Osteocyte (in vitro differentiated cells): ENCODE data around the gene APLF. TPM values are rescaled to one million over a fixed set of nuclear protein-coding genes. Genes with fewer than 3 reads are reported as not detected.

ENCODE experiments used
- DNase-seq: peaks from one replicate; pipeline ENCODE4 v3.0.0; 2021; ENCODE audit warnings: mixed read lengths; ENCODE audit not compliant: unreplicated experiment; ENCODE audit errors: extremely low spot score
- H3K27ac Mint-ChIP-seq: one replicate; pipeline ENCODE4 v1.8.0; 2021; ENCODE audit warnings: mild to moderate bottlenecking, mixed read lengths; ENCODE audit not compliant: unreplicated experiment
- H3K27me3 Mint-ChIP-seq: one replicate; pipeline ENCODE4 v1.8.0; 2021; ENCODE audit warnings: mixed read lengths; ENCODE audit not compliant: unreplicated experiment
- H3K36me3 Mint-ChIP-seq: one replicate; pipeline ENCODE4 v1.8.0; 2021; ENCODE audit warnings: mixed read lengths; ENCODE audit not compliant: unreplicated experiment
- H3K4me1 Mint-ChIP-seq: one replicate; pipeline ENCODE4 v1.8.0; 2021; ENCODE audit warnings: mixed read lengths; ENCODE audit not compliant: unreplicated experiment
- H3K4me3 Mint-ChIP-seq: one replicate; pipeline ENCODE4 v1.8.0; 2021; ENCODE audit warnings: mild to moderate bottlenecking, moderate library complexity, mixed read lengths; ENCODE audit not compliant: unreplicated experiment
- H3K9me3 Mint-ChIP-seq: one replicate; pipeline ENCODE4 v1.8.0; 2021; ENCODE audit warnings: mixed read lengths; ENCODE audit not compliant: unreplicated experiment
- CTCF ChIP-seq: fragments of 200-600 bp; sonication (generic); IDR thresholded peaks from 2 replicates; pipeline ENCODE4 v1.5.0; 2021; ENCODE audit warnings: antibody characterized with exemption, mild to moderate bottlenecking, moderate library complexity
- total RNA-seq: library from RNA; stranded (reverse); gene quantifications from 2 replicates; pipeline ENCODE4 v1.2.1, GENCODE V29; 2021

Gene APLF
- total RNA-seq, 1 donor from 2014 or later = 6.4 TPM

- TF ChIP-seq CTCF = no peak
- Mint-ChIP-seq H3K27ac (no peak overlapping the region), H3K4me3 (no peak overlapping the region), H3K4me1 (no peaks in the 10 kb centered on the region), H3K27me3 (peaks cover 13% of the 10 kb centered on the region), H3K36me3 (peaks cover 3% of the 10 kb centered on the region), H3K9me3 (peaks cover 45% of the 10 kb centered on the region)
- no peak for DNase-seq
Observed at GRCh38 chr2:68604077-68604476, 136.7 kb downstream of the APLF start.

- H3K27ac Mint-ChIP-seq = no peak overlapping the region
- peaks cover 43% of the 10 kb centered on the region for H3K9me3 Mint-ChIP-seq
- no peak overlapping the region for H3K4me3 Mint-ChIP-seq
- peaks cover 3% of the 10 kb centered on the region for H3K36me3 Mint-ChIP-seq
- no peak for TF ChIP-seq CTCF
- H3K27me3 Mint-ChIP-seq = peaks cover 14% of the 10 kb centered on the region
- no peak for DNase-seq
- no peaks in the 10 kb centered on the region for H3K4me1 Mint-ChIP-seq
Observed at GRCh38 chr2:68605939-68606338, 138.6 kb downstream of the APLF start.

GRCh38 chr2:68606759-68607158 is 139.4 kb downstream of the APLF start:
- no peak for TF ChIP-seq CTCF
- peaks cover 14% of the 10 kb centered on the region for H3K27me3 Mint-ChIP-seq
- peaks cover 38% of the 10 kb centered on the region for H3K9me3 Mint-ChIP-seq
- no peak for DNase-seq
- H3K36me3 Mint-ChIP-seq = peaks cover 2% of the 10 kb centered on the region
- no peak overlapping the region for H3K27ac Mint-ChIP-seq
- no peaks in the 10 kb centered on the region for H3K4me1 Mint-ChIP-seq
- no peak overlapping the region for H3K4me3 Mint-ChIP-seq

- Mint-ChIP-seq H3K9me3 (peaks cover 34% of the 10 kb centered on the region), H3K27me3 (peaks cover 14% of the 10 kb centered on the region), H3K27ac (no peak overlapping the region), H3K36me3 (no peaks in the 10 kb centered on the region), H3K4me3 (no peak overlapping the region), H3K4me1 (no peaks in the 10 kb centered on the region)
- DNase-seq = no peak
- TF ChIP-seq CTCF = no peak
Observed at GRCh38 chr2:68607837-68608236, 140.5 kb downstream of the APLF start.

DNA sequence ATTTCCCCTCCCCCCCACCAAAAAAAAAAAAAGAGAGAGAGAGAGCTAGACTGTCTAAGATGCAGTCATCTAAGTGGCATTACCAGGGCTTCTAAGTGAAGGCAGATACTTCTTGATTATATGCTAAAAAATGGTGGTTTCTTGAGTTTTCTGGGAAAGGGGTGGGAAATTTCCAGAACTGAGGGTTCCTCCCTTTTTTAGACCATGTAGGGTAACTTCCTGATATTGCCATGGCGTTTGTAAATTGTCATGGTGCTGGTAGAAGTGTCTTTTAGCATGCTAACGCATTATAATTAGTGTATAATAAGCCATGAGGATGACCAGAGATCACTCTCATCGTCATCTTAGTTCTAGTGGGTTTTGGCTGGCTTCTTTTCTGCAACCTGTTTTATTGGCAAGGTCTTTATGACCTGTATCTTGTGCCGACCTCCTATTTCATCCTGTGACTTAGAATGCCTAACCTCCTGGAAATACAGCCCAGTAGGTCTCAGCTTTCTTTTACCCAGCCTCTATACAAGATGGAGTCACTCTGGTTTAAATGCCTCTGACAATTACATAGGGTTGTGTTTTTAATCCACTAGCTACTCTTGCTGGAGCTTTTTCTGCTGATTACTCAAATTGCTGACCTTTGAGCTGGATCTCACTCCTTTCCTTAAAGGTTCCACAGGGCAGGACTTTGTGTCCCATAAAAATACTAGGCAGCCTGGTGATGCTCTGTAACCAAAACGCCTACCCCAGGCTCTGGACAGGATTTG is 145.6 kb downstream of the APLF start:
- H3K9me3 Mint-ChIP-seq = peaks cover 23% of the 10 kb centered on the region
- peaks cover 8% of the 10 kb centered on the region for H3K27me3 Mint-ChIP-seq
- TF ChIP-seq CTCF = no peak
- no peak overlapping the region for H3K4me3 Mint-ChIP-seq
- no peak for DNase-seq
- H3K36me3 Mint-ChIP-seq = no peaks in the 10 kb centered on the region
- no peaks in the 10 kb centered on the region for H3K4me1 Mint-ChIP-seq
- H3K27ac Mint-ChIP-seq = no peak overlapping the region
